T-helper 17 cell (primary cell): Measurements from ENCODE around the gene SH2D5. TPM values are rescaled to one million over a fixed set of nuclear protein-coding genes. Genes with fewer than 3 reads are reported as not detected.

Experiments used
- ATAC-seq: fragments of 150-1000 bp; cut with Tn5 transposase; 2 replicates; pipeline ENCODE4 v1.10.0; 2021; ENCODE audit warnings: mild to moderate bottlenecking, moderate library complexity
- DNase-seq, 3 donors: peaks; one replicate each; pipeline versions ENCODE4 v3.0.0 to v3.0.0-alpha.2; 2020 to 2021
- H3K9me3 ChIP-seq: one replicate; pipeline ENCODE4 v1.7.0; 2013; ENCODE audit warnings: low read length, mild to moderate bottlenecking; ENCODE audit not compliant: control insufficient read depth, poor library complexity, severe bottlenecking
- H3K27ac Mint-ChIP-seq: one replicate; pipeline ENCODE4 v1.8.0; 2022; ENCODE audit warnings: mild to moderate bottlenecking, moderate library complexity, mixed read lengths
- H3K27me3 Mint-ChIP-seq: one replicate; pipeline ENCODE4 v1.8.0; 2022; ENCODE audit warnings: mixed read lengths
- H3K36me3 Mint-ChIP-seq: one replicate; pipeline ENCODE4 v1.8.0; 2022; ENCODE audit warnings: low read depth, mixed read lengths
- H3K4me1 Mint-ChIP-seq: one replicate; pipeline ENCODE4 v1.8.0; 2022; ENCODE audit warnings: mild to moderate bottlenecking, mixed read lengths
- H3K4me3 Mint-ChIP-seq: one replicate; pipeline ENCODE4 v1.8.0; 2022; ENCODE audit warnings: mild to moderate bottlenecking, moderate library complexity, mixed read lengths
- total RNA-seq, 4 donors: library from RNA in 2 of 4; stranded (reverse) in 2 of 4; gene quantifications; one replicate each; pipeline ENCODE4 v1.2.3 and lab custom pipeline; 2022 to 2026

Gene SH2D5
- total RNA-seq, 2 donors from 2014 or later, result not detected

GRCh38 chr1:20733360-20733975 is 965 bp upstream of the SH2D5 start:
- DNase-seq (no peak), ATAC-seq (peak; percentile 29)
- Mint-ChIP-seq H3K4me1 (peaks cover 17% of the 10 kb centered on the region), H3K4me3 (peak overlapping the region; percentile 95), H3K27ac (peak overlapping the region; percentile 89), H3K36me3 (peaks cover 3% of the 10 kb centered on the region), H3K27me3 (peaks cover 5% of the 10 kb centered on the region)
- H3K9me3 ChIP-seq, result no peaks in the 10 kb centered on the region

DNA sequence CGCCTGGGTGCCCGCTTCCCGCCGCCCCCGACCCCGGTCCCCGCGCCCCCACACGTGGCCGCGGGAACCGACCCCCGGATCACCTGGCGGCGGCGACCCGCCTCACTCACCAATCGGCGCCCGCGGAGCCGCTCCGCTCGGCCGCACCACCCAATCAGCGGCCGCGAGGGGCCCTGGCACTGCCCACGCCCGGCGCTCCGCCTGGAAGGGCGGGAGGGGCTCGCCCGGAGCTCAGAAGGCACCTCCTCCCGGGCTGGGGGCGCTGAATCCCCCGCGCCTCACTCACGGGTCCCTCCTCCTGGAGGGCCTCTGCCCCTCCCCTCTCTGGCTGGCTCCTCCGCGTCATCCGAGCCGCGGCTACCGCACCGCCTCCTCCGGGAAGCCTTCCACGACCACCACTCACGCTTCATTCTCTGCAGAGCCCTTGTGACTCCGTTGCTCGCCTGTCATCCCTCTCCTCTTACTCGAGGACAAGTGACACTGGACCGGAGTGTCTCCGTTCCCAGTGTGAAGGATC is 374 bp downstream of the SH2D5 start:
- DNase-seq (peak; percentile 32 to 59 (median 53)), ATAC-seq (peak; percentile 66)
- H3K9me3 ChIP-seq, result no peaks in the 10 kb centered on the region
- peaks cover 10% of the 10 kb centered on the region for H3K27me3 Mint-ChIP-seq
- peaks cover 18% of the 10 kb centered on the region for H3K4me1 Mint-ChIP-seq
- H3K27ac Mint-ChIP-seq, result peak overlapping the region; percentile 89
- H3K4me3 Mint-ChIP-seq, result peak overlapping the region; percentile 95
- peaks cover 4% of the 10 kb centered on the region for H3K36me3 Mint-ChIP-seq

DNA sequence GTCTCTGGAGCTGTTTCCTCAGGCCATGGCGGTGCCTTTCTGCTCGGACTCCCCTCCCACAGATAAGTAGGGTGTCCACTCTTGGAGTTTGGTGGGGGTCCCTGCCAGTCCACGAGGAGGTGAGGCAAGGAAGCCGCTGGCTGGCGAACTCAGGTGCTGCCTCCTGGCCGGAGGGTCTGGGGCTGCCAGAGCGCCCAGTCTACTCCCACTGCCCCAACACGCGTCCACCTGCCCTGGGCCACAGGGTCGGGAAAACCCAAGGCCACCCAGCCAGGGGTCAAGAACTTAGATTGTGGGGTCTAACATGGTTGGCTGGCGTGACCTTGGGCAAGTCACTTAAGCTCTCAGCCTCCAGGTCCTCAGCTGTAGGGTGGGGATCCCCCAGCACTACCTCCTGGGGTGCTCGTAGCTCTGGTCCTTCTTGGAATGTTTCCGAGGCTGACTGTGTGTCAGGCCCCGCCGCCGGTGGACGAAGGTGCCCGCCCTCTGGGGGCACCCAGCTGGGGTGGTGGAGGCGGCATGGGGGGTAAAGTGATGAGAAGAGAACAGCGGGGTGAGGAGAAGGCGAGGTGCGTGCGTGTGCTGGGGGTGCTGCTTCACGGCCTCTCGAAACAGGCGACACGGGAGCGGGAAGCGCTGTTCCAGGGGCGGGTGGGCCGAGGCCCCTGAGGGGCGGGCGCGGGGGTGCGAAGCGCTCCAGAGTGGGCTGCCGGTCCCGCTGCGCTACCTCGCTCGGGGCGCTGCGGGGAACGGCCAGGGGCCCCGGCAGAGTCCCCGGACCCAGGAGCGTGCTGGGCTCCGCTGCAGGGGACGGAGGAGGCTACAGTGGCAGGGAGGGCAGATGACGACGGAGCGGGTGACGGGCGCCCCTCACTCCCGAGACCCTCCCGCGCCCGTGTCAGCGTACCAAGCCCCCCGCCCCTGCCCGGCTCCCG is 1.2 kb downstream of the SH2D5 start:
- Mint-ChIP-seq H3K27me3 (peaks cover 10% of the 10 kb centered on the region), H3K4me3 (peak overlapping the region; percentile 90), H3K36me3 (peaks cover 4% of the 10 kb centered on the region), H3K27ac (no peak overlapping the region), H3K4me1 (peaks cover 18% of the 10 kb centered on the region)
- ATAC-seq, result peak; percentile 20
- H3K9me3 ChIP-seq, result no peaks in the 10 kb centered on the region
- DNase-seq, result no peak

DNA sequence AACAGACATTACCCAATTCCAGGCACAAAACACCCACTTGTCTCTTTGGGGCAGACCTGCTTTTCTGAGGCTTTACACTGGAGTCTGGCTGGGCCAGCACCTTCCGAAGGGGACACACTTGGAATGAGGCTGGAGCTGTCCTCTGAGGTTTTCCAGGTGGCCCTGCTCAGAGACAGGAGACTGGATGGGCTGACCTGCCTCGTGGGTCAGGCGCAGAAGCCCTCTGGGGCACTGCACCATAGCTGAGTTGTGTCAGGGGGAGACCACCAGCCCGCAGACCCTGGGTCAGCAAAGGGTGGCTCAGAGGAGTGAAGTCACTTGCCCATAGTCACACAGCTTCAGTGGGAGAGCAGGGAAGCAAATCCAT is 1.8 kb downstream of the SH2D5 start:
- H3K36me3 Mint-ChIP-seq, result peaks cover 4% of the 10 kb centered on the region
- DNase-seq, result no peak
- peaks cover 18% of the 10 kb centered on the region for H3K4me1 Mint-ChIP-seq
- peak overlapping the region; percentile 90 for H3K4me3 Mint-ChIP-seq
- H3K27ac Mint-ChIP-seq, result no peak overlapping the region
- peaks cover 10% of the 10 kb centered on the region for H3K27me3 Mint-ChIP-seq
- ATAC-seq, result no peak
- H3K9me3 ChIP-seq, result no peaks in the 10 kb centered on the region

GRCh38 chr1:20729990-20730689 is 2.4 kb downstream of the SH2D5 start:
- Mint-ChIP-seq H3K27me3 (peaks cover 10% of the 10 kb centered on the region), H3K27ac (no peak overlapping the region), H3K36me3 (peaks cover 4% of the 10 kb centered on the region), H3K4me1 (peaks cover 20% of the 10 kb centered on the region), H3K4me3 (peak overlapping the region; percentile 41)
- DNase-seq, result no peak
- ATAC-seq, result no peak
- H3K9me3 ChIP-seq, result no peaks in the 10 kb centered on the region

DNA sequence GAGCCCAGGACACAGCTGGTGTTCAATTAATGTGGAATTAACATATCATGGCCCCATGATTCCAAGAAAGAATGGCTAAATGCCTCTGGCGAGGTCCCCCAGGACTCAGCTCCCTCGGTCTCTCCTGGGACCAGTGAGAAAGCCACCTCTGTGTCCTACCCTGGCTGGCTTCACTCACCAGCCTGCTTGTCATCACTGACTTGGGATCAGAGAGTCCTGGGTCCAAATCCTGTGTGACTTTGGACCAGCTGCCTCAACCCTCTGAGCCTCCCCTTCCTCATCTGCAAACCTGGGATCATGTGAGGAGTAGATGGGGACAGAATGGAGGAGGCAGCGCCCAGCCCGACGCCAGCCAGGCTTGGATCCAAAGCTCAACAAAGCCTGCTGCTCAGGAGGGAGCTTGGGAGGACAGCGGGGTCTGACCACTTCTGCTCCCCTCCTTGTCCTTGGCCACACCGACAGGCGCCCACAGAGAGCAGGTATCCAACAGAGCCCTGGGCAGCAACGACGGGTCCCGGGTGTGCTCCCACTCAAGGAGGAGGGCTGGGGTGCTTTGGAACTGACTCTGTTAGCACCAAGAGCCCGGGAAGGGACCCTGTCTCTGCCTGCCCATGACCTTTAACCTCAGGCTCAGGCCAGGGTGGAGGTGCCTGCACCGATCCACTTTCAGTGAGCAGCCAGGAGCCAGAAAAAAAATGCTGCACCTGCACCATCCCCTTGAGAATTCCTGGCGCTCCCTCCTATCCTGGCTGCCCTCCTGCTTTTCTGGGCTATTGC is 3.2 kb downstream of the SH2D5 start:
- Mint-ChIP-seq H3K4me3 (no peak overlapping the region), H3K27ac (no peak overlapping the region), H3K27me3 (peaks cover 10% of the 10 kb centered on the region), H3K4me1 (peaks cover 20% of the 10 kb centered on the region), H3K36me3 (peaks cover 4% of the 10 kb centered on the region)
- DNase-seq (no peak), ATAC-seq (no peak)
- no peaks in the 10 kb centered on the region for H3K9me3 ChIP-seq

DNA sequence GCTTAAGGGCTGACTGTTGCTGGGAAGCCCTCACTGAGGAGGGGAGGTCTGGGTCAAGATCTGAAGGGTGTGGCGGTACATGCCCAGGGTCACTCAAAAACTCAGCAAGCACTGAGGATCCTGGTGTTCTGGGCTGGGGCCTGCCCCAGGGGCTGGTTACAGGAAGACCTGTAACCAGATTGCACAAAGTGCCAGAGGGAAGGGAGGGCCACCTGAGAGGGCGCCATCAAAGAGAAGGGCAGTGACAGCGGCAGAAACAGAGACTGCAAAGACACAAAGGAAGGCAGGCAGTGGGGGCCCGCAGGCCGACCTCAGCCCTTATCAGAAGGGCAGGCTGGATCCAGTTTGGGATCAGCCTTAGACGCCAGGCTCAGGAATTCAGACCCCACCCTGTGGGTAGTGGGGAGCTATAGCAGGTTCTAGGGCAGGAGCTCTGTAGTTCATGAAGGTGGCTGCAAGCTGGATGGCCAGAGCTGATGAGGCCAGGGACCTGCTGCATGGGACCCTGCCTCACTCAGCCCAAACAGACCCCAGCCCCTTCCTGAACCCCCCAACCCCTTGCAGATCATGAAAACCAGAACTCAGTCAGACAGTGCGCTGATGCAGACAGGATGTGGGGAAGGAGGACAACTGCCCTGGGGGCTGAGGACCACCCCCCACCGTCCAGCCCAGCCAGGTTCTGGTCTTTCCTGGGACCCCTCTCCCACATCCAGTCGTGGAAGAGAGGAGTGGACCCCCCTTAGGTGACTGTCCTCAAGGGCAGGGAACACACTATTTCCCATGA is 3.9 kb downstream of the SH2D5 start:
- DNase-seq, result no peak
- Mint-ChIP-seq H3K36me3 (peaks cover 4% of the 10 kb centered on the region), H3K4me3 (no peak overlapping the region)

DNA sequence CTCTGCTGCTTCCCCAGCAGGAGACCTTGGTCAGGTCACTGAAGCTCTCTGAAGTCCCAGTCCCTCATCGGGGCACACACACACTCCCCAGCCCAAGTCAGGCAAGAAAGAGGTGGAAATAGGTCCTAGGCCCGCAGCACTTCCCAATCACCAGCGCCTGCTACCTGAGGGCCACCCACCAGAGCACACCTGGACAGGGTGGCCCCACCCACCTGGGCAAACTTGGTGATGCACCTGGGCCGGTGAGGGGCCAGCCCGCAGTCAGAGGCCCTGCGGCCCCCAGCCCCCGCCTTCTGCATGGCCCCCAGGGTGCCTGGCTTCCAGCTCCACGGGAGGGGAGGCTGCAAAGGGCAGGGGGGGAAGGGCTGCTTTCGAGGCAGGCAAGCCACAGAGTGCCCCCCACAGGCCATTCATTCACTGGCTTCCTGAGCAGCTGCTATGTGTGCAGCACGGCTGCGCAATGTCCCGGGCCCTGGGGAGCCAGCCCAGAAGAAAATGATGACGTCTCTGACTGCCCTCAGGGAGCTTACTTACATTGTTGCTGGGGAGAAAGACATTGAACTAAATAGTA is 4.7 kb downstream of the SH2D5 start:
- H3K9me3 ChIP-seq, result no peaks in the 10 kb centered on the region
- Mint-ChIP-seq H3K4me1 (peaks cover 14% of the 10 kb centered on the region), H3K36me3 (peaks cover 4% of the 10 kb centered on the region), H3K27ac (no peak overlapping the region), H3K4me3 (no peak overlapping the region), H3K27me3 (peaks cover 10% of the 10 kb centered on the region)
- DNase-seq (no peak), ATAC-seq (no peak)

More for the DNA sequence above, 3.9 kb downstream of the SH2D5 start:
- ATAC-seq, result no peak
- Mint-ChIP-seq H3K4me1 (peaks cover 20% of the 10 kb centered on the region), H3K27ac (no peak overlapping the region), H3K27me3 (peaks cover 10% of the 10 kb centered on the region)
- H3K9me3 ChIP-seq, result no peaks in the 10 kb centered on the region

GRCh38 chr1:20726932-20727745 is 5.4 kb downstream of the SH2D5 start:
- Mint-ChIP-seq H3K36me3 (peaks cover 4% of the 10 kb centered on the region), H3K27ac (no peak overlapping the region), H3K4me3 (no peak overlapping the region), H3K4me1 (peaks cover 14% of the 10 kb centered on the region), H3K27me3 (peaks cover 10% of the 10 kb centered on the region)
- H3K9me3 ChIP-seq, result no peaks in the 10 kb centered on the region
- ATAC-seq (no peak), DNase-seq (no peak)

- Mint-ChIP-seq H3K27ac (no peak overlapping the region), H3K4me1 (peaks cover 12% of the 10 kb centered on the region), H3K27me3 (peaks cover 10% of the 10 kb centered on the region), H3K4me3 (no peak overlapping the region), H3K36me3 (peaks cover 4% of the 10 kb centered on the region)
- DNase-seq (no peak), ATAC-seq (no peak)
- H3K9me3 ChIP-seq, result no peaks in the 10 kb centered on the region
Measured at GRCh38 chr1:20726118-20726911, 6.2 kb downstream of the SH2D5 start.
